Gastrocnemius medialis (tissue), 4 donors: Measurements from ENCODE around the gene IL17D. TPM values are rescaled to one million over a fixed set of nuclear protein-coding genes. Genes with fewer than 3 reads are reported as not detected.

Experiments used
- ATAC-seq, 2 donors: fragments of 150-250 bp; one replicate each; pipeline ENCODE4 v1.9.1; 2016
- DNase-seq, 2 donors: peaks; one replicate each; pipeline ENCODE4 v3.0.0-alpha.2; 2019
- H3K27ac ChIP-seq, 4 donors: fragments of 200-600 bp; sonication (generic); 1 replicate in 1 of 4; 2 replicates in 3 of 4; pipeline ENCODE4 v1.5.1; 2016 to 2018; ENCODE audit warnings: mild to moderate bottlenecking in 2 of 4, moderate library complexity in 1 of 4
- H3K27me3 ChIP-seq, 3 donors: fragments of 200-600 bp; sonication (generic) in 2 of 3; 1 replicate in 1 of 3; 2 replicates in 2 of 3; pipeline versions ENCODE4 v1.5.1 to v1.6.0; 2016 to 2019; ENCODE audit warnings: mild to moderate bottlenecking in 1 of 3, moderate library complexity in 1 of 3
- H3K36me3 ChIP-seq, 2 donors: fragments of 200-600 bp; sonication (generic) in 1 of 2; one replicate each; pipeline ENCODE4 v1.5.1; 2017 to 2018
- H3K4me1 ChIP-seq, 2 donors: fragments of 200-600 bp; sonication (generic) in 1 of 2; one replicate each; pipeline ENCODE4 v1.5.1; 2016 to 2017; ENCODE audit warnings: mild to moderate bottlenecking in 2 of 2
- H3K4me3 ChIP-seq, 4 donors: fragments of 200-600 bp; sonication (generic) in 3 of 4; 1 replicate in 1 of 4; 2 replicates in 3 of 4; pipeline ENCODE4 v1.5.1; 2016 to 2019; ENCODE audit warnings: mild to moderate bottlenecking in 2 of 4
- H3K9me3 ChIP-seq, 3 donors: fragments of 200-600 bp; sonication (generic) in 2 of 3; 1 replicate in 1 of 3; 2 replicates in 2 of 3; pipeline ENCODE4 v1.5.1; 2016 to 2019
- CTCF ChIP-seq, 5 experiments: fragments of 450-650 bp in 3 of 5; fragments of 200-600 bp in 2 of 5; sonication (generic) in 2 of 5; IDR thresholded peaks in 4 of 5; conservative IDR thresholded peaks in 1 of 5; 1 replicate in 4 of 5; 2 replicates in 1 of 5; pipeline ENCODE4 v1.5.1; 2016 to 2019; ENCODE audit warnings: antibody characterized with exemption in 5 of 5, mild to moderate bottlenecking in 3 of 5, moderate library complexity in 3 of 5
- POLR2A ChIP-seq, 2 donors: fragments of 450-650 bp; IDR thresholded peaks; one replicate each; pipeline ENCODE4 v1.6.1; 2017; ENCODE audit warnings: antibody characterized with exemption in 2 of 2, mild to moderate bottlenecking in 2 of 2, moderate library complexity in 2 of 2
- in situ Hi-C, 4 donors: fragments of 200-750 bp; cut with MboI; loops; one replicate each; pipeline versions ENCODE4 v1.15.0 to v1.8.0; 2017; ENCODE audit warnings: low sequenced_read_pairs in 4 of 4
- intact Hi-C: fragments of 100-400 bp; cut with DNase I; formaldehyde crosslinking; loops from one replicate; pipeline ENCODE4 v1.15.1; 2023; ENCODE audit warnings: low total_unique reads
- total RNA-seq, 4 donors: library from RNA; depleted of rRNA; stranded (reverse); fragments of >200 nt; gene quantifications; one replicate each; pipeline versions ENCODE4 v1.1.0 to v1.2.3, GENCODE V29; 2016

IL17D gene
- total RNA-seq, 4 donors from 2014 or later: 2.2 to 14.2 (median 3.0) TPM

- Histone ChIP-seq H3K4me1 (no peaks in the 10 kb centered on the region), H3K27me3 (no peaks in the 10 kb centered on the region), H3K4me3 (no peak overlapping the region), H3K27ac (no peak overlapping the region), H3K9me3 (no peaks in the 10 kb centered on the region), H3K36me3 (no peaks in the 10 kb centered on the region)
- TF ChIP-seq POLR2A (IDR thresholded peaks at IDR 0.05): no peak
- no peak for TF ChIP-seq CTCF (IDR thresholded peaks at IDR 0.05 in 4 of 5, conservative IDR thresholded peaks at IDR 0.05 in 1 of 5)
- DNase-seq: no peak
- ATAC-seq: no peak
- in situ Hi-C loops (no loop called here), intact Hi-C loops (no loop called here)
Observed at GRCh38 chr13:20685092-20685491, 18.4 kb upstream of the IL17D start.

- H3K9me3 ChIP-seq: no peaks in the 10 kb centered on the region
- DNase-seq: no peak
- no peaks in the 10 kb centered on the region for H3K36me3 ChIP-seq
- in situ Hi-C loops: no loop called here
- intact Hi-C loops: no loop called here
- H3K27ac ChIP-seq: no peak overlapping the region
- H3K27me3 ChIP-seq: no peaks in the 10 kb centered on the region
- H3K4me3 ChIP-seq: no peak overlapping the region
- TF ChIP-seq CTCF (IDR thresholded peaks at IDR 0.05 in 4 of 5, conservative IDR thresholded peaks at IDR 0.05 in 1 of 5) (no peak), POLR2A (IDR thresholded peaks at IDR 0.05) (no peak)
- ATAC-seq: no peak
- H3K4me1 ChIP-seq: no peaks in the 10 kb centered on the region
Observed at GRCh38 chr13:20686167-20686566, 17.3 kb upstream of the IL17D start.

- ATAC-seq: no peak
Observed at GRCh38 chr13:20686863-20687579, 16.5 kb upstream of the IL17D start.

GRCh38 chr13:20689291-20689690 lies 14.2 kb upstream of the IL17D start:
- ATAC-seq: no peak
- Histone ChIP-seq H3K27ac (no peak overlapping the region), H3K9me3 (no peaks in the 10 kb centered on the region), H3K36me3 (no peaks in the 10 kb centered on the region), H3K4me3 (no peak overlapping the region), H3K4me1 (no peaks in the 10 kb centered on the region), H3K27me3 (no peaks in the 10 kb centered on the region)
- DNase-seq: no peak
- TF ChIP-seq POLR2A (IDR thresholded peaks at IDR 0.05): no peak
- no peak for TF ChIP-seq CTCF (IDR thresholded peaks at IDR 0.05 in 4 of 5, conservative IDR thresholded peaks at IDR 0.05 in 1 of 5)
- in situ Hi-C loops (no loop called here), intact Hi-C loops (no loop called here)

More at GRCh38 chr13:20686863-20687579, 16.5 kb upstream of the IL17D start:
- TF ChIP-seq CTCF (IDR thresholded peaks at IDR 0.05 in 4 of 5, conservative IDR thresholded peaks at IDR 0.05 in 1 of 5) (no peak), POLR2A (IDR thresholded peaks at IDR 0.05) (no peak)
- H3K27ac ChIP-seq: no peak overlapping the region
- in situ Hi-C loops: no loop called here
- H3K4me1 ChIP-seq: no peaks in the 10 kb centered on the region
- DNase-seq: no peak
- intact Hi-C loops: no loop called here
- no peaks in the 10 kb centered on the region for H3K36me3 ChIP-seq
- no peaks in the 10 kb centered on the region for H3K9me3 ChIP-seq
- no peak overlapping the region for H3K4me3 ChIP-seq
- H3K27me3 ChIP-seq: no peaks in the 10 kb centered on the region

GRCh38 chr13:20691616-20692015 lies 11.9 kb upstream of the IL17D start:
- no peak overlapping the region for H3K27ac ChIP-seq
- H3K4me1 ChIP-seq: no peaks in the 10 kb centered on the region
- TF ChIP-seq CTCF (IDR thresholded peaks at IDR 0.05 in 4 of 5, conservative IDR thresholded peaks at IDR 0.05 in 1 of 5) (no peak), POLR2A (IDR thresholded peaks at IDR 0.05) (no peak)
- DNase-seq: no peak
- no peaks in the 10 kb centered on the region for H3K27me3 ChIP-seq
- H3K36me3 ChIP-seq: no peaks in the 10 kb centered on the region
- in situ Hi-C loops (no loop called here), intact Hi-C loops (no loop called here)
- ATAC-seq: no peak
- no peak overlapping the region for H3K4me3 ChIP-seq
- H3K9me3 ChIP-seq: no peaks in the 10 kb centered on the region
